Measurements from ENCODE around the gene CRABP2. TPM values are rescaled to one million over a fixed set of nuclear protein-coding genes. Genes with fewer than 3 reads are reported as not detected.

CRABP2 gene
- total RNA-seq, 1 experiment from 2014 or later, result 1,115 TPM

GRCh38 chr1:156664767-156665411 lies 40.5 kb downstream of the CRABP2 start:
- no peaks in the 10 kb centered on the region for H3K9me3 ChIP-seq (ENCODE audit: control insufficient read depth, insufficient read depth, low read depth, low read length)
- no peaks in the 10 kb centered on the region for H3K27me3 ChIP-seq (ENCODE audit: control insufficient read depth, insufficient read depth, low read length)
- no TSS peak for BruUV-seq (replicated peaks)
- no peak overlapping the region for H3K4me3 ChIP-seq (ENCODE audit: low read depth in 2 of 2, low read length in 2 of 2)
- in situ Hi-C loops (cut with HindIII; ENCODE audit: low pct_unique_long_range_greater_than_20kb, low sequenced_read_pairs), result no loop called here
- intact Hi-C loops (cut with micrococcal nuclease; ENCODE audit: unreplicated experiment), result no loop called here
- DNase-seq (ENCODE audit: low read depth, low spot score) (no peak), ATAC-seq (no peak)
- POLR2A ChIA-PET, result interaction anchor here (0.6 kb wide), 1 partner anchor 15 kb away, joined by 8 read pairs; no protein-coding TSS in a partner anchor
- H3K36me3 ChIP-seq (ENCODE audit: control insufficient read depth, insufficient read depth, low read length), result no peaks in the 10 kb centered on the region; the same call in 1 of the 2 replicates
- H3K27ac ChIP-seq (ENCODE audit: low read length), result peak overlapping the region; percentile 98
- no peak for TF ChIP-seq SIN3A (IDR thresholded peaks at IDR 0.05; ENCODE audit: borderline replicate concordance, insufficient read depth, low read depth, low read length)
- TF ChIP-seq POLR2AphosphoS5 (IDR thresholded peaks at IDR 0.05; ENCODE audit: low read depth, low read length), result no peak
- TF ChIP-seq TCF7L2 (IDR thresholded peaks at IDR 0.05; ENCODE audit: low read depth, low read length), result no peak
- no peak for TF ChIP-seq REST (IDR thresholded peaks at IDR 0.05; ENCODE audit: insufficient read depth in 1 of 2, low read depth in 2 of 2, low read length in 1 of 2)
- TF ChIP-seq CTCF (IDR thresholded peaks at IDR 0.05), result no peak
- CTCF ChIA-PET, result interaction anchor here (0.5 to 1.4 kb wide), 4 partner anchors 12 to 41 kb away, joined by 3 to 6 read pairs (median 5); partner anchors contain the start of gene NES
- H3K4me1 ChIP-seq (ENCODE audit: control insufficient read depth, insufficient read depth, low read length), result peaks cover 81% of the 10 kb centered on the region

- Histone ChIP-seq H3K27ac (ENCODE audit: low read length) (peak overlapping the region; percentile 98), H3K4me3 (ENCODE audit: low read depth in 2 of 2, low read length in 2 of 2) (no peak overlapping the region), H3K27me3 (ENCODE audit: control insufficient read depth, insufficient read depth, low read length) (no peaks in the 10 kb centered on the region), H3K4me1 (ENCODE audit: control insufficient read depth, insufficient read depth, low read length) (peaks cover 84% of the 10 kb centered on the region), H3K9me3 (ENCODE audit: control insufficient read depth, insufficient read depth, low read depth, low read length) (no peaks in the 10 kb centered on the region), H3K36me3 (ENCODE audit: control insufficient read depth, insufficient read depth, low read length) (no peaks in the 10 kb centered on the region; the same call in 1 of the 2 replicates)
- no TSS peak for BruUV-seq (replicated peaks)
- no peak for TF ChIP-seq REST (IDR thresholded peaks at IDR 0.05; ENCODE audit: insufficient read depth in 1 of 2, low read depth in 2 of 2, low read length in 1 of 2)
- peak; percentile 35; the same call in 1 of the 2 replicates for TF ChIP-seq TCF7L2 (IDR thresholded peaks at IDR 0.05; ENCODE audit: low read depth, low read length)
- DNase-seq (ENCODE audit: low read depth, low spot score), result no peak
- ChIA-PET CTCF (interaction anchor here (0.5 to 1.4 kb wide), 2 partner anchors 12 to 39 kb away, joined by 6 read pairs; partner anchors contain the start of gene NES), POLR2A (interaction anchor here (0.5 kb wide), 1 partner anchor 64 kb away, joined by 3 read pairs; the partner anchor contains the start of gene METTL25B)
- intact Hi-C loops (cut with micrococcal nuclease; ENCODE audit: unreplicated experiment), result no loop called here
- ATAC-seq, result no peak
- in situ Hi-C loops (cut with HindIII; ENCODE audit: low pct_unique_long_range_greater_than_20kb, low sequenced_read_pairs), result no loop called here
Observed at GRCh38 chr1:156664046-156664766, 41.2 kb downstream of the CRABP2 start.

Measured in Panc1 (cell line).